A172 (cell line): Measurements from ENCODE around the gene C19orf12. TPM values are rescaled to one million over a fixed set of nuclear protein-coding genes. Genes with fewer than 3 reads are reported as not detected.
"Not testable (repeated sequence)": the region's sequence is repeated elsewhere in the genome, so short reads cannot be mapped to it uniquely, and the experiment has no call there.

Source experiments
- DNase-seq: peaks from one replicate; pipeline ENCODE4 v3.0.0-alpha.2; 2015; ENCODE audit warnings: low spot score
- total RNA-seq: library from RNA; depleted of rRNA; stranded (reverse); fragments of >200 nt; shearing (Covaris generic); gene quantifications from 2 replicates; pipeline ENCODE4 v1.2.3, GENCODE V29; 2014

The C19orf12 gene
- total RNA-seq, 1 experiment from 2014 or later = 35.1 TPM

DNA sequence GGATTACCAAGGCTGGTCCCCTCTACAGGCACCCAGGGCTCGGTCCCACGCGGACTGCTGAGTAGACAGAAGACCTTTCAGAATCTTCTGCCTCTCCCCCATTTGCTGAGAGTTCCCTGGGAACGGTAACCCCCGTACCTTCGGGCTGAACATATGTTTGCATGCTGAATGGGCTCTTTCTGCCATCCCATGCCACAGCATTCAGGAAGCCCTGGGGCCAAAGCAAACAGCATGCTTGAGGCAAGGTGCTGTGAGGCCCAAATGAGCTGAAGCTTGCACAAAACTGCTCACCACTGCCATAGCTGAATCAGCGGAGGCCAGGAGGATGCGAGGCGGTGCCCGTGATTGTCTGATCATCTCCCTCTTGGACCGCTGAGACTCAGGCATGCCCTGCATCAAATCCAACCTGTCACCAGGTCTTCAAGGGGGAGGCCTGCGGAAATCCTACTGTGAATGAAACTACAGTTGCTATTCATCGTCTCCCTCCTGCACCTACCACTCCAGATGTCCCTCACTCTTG, 16.3 kb upstream of the C19orf12 start:
- DNase-seq = no peak

DNA sequence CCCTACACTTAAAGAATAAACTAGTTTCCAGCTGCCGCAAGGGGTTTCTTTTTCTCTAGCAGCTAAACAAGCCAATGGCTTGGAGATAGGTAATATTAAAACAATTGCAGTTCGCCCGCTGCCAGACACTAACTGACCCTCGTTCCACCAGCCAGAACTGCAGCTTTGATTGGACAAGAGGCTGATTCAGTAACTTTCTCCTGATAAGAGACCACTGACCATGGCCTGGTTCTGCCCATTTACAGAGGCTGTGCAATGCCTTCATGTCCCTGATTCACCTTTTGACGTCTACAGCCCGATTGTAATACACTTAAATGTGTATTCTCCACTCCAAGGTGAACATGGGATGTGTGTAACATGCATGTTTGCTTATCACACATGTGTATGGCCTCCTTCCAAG, 12.8 kb upstream of the C19orf12 start:
- DNase-seq = no peak

DNA sequence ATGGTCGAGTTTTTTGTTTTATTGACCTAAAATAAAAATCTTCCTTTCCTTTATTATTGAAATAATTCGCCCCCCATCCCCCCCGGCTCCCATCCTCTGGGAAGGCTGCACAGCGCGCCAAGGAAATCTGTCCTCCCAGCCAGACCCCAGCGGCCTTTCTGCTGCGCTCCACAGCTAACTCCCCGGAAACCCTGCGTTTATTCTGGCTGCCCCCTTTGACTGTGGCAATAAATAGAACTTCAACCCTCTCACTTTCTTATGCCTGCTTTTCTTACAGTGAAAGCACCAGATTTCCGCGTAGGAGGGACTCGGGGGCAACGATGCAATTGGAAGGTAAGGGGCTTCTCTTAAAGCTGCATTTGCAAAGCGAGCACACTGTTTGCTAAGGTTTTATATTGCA, 9.7 kb upstream of the C19orf12 start:
- DNase-seq = no peak

DNA sequence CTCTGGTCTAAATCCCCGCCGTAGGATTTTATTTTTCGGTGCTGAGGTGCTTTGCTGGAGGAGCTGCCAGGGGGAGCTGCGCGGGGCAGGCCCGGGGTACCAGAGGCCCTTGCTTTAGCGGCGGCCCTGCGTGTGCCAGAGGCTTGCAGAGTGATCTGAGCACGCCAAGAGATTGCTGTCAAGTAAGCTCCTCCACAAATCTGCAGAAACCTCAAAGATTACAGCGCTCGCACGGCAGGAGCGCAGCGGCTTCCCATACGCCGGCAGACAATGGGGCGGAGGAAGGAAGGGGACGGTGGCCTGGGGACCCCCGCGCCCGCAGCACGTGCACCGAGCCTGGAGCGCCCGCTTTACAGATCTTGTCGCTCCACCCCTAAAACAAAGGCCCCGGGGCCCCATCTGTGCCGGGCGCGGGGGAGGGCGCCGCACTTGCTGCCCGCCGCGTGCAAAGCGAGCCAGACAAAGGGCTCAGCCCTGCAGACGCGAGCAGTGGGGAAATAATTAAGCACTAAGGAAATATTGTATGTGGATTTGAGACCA, 9.1 kb upstream of the C19orf12 start:
- no peak for DNase-seq

DNA sequence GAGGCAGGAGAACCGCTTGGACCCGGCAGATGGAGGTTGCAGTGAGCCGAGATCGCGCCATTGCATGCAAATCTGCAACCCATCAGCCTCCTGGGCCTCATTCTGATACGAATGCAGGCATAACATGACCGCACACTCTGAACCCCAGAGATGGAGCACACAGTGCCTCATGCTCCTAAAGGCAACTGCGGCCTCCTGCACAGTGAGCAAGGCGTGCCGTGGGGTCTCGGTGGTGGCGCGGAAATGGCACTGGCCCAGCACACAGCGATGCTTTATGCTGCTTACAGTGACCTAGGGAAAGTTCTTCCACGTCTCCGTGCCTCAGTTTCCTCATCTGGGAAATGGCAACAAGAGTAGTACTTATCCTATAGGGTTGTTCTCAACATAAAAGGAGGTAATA, 2.0 kb upstream of the C19orf12 start:
- DNase-seq = no peak

DNA sequence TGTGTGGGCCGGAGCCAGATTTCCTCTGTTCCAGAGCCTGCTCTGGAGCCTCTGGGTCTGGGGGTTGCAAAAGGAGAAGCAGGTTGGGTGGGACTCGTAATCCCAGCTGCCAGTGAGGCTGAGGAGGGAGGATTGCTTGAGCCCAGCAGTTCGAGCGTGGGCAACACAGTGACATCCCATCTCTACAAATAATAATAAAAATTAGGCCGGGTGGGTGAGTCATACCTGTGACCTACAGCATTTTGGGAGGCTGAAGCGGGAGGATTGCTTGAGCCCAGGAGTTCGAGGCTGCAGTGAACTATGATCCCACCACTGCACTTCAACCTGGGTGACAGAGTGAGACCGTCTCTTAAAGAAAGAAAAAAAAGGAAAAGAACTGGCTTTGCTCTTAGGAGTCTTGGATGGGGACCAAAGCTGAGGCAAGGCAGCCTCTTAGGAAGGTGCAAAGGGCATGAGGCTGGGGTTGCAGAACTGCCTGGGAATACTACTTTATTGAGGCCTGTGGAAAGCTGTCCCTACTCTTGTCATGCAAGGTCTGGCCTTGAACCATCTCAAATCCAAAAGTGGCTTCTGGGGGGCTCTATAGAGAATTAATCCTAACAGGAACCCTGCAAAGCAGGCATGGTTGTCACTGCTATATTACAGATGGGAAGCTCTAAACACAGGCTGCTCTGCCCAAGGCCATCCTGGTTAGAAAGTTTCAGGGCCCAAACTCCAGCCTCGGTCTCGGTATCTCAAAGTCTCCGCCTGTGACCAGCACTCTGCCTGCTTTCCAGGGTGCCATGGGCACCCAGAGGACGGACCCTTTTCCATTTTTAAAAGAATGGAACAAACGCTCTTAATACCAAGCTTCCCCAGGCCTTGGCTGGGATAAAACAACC, 880 bp upstream of the C19orf12 start:
- peak; percentile 30 for DNase-seq

DNA sequence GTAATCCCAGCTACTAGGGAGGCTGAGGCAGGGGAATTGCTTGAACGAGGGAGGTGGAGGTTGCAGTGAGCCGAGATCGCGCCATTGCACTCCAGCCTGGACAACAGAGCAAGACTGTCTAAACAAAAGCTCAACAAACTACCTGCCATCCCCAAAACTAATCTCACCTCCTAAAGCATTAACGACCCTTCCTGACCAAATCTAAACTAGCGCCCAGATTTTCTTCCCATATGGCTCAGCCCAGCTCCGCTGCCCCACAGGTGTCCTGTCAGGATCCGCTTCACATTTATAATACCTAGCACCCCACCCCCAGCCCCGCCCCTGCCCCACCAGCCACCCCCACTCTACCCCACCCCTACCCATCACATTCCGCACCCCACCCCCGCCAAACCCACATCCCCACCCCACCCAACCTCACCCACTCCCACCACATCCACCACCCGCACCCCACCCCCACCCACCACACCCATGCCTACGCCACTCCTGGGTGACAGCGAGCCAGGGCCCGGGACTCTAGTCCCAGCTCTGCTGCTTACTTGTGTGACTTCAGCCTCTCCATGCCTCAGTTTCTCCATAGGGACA, 599 bp downstream of the C19orf12 start:
- DNase-seq = peak; percentile 10

DNA sequence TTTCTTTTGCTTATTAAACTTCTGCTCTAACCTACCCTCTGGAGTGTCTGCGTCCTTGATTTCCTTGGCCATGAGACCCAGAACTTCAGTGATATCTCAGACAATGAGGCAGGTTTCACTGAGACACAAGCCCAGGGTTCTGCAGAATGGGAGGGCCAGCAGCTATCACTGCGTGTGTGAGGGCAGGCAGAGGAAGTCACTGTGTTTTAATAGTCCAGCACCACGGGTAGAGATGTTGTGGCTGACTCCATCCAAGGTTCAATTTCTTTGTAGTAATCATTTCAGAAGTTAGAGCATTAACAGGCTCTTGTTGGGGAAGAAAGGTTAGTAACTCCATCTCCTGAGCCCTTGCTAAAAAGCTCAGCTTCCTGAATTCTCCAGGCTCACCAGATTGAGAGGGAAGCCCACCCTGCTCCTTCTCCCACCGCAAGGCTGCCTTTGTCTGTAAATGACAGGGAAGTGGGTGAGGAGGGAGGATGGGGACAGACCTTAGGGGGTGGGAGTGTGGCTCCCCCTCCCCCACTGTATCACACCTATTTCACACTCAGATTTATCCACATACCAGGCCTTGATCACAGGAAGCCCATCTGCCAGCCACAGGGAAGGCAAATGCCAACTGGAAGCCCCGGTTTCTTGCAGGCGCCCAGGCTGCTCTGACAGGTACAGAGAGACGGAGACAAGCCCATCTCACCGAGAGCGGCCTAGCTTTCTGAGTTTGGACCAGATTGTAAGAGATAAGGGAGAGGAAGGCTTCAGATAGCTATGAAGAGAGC, 2.1 kb downstream of the C19orf12 start:
- DNase-seq = no peak

DNA sequence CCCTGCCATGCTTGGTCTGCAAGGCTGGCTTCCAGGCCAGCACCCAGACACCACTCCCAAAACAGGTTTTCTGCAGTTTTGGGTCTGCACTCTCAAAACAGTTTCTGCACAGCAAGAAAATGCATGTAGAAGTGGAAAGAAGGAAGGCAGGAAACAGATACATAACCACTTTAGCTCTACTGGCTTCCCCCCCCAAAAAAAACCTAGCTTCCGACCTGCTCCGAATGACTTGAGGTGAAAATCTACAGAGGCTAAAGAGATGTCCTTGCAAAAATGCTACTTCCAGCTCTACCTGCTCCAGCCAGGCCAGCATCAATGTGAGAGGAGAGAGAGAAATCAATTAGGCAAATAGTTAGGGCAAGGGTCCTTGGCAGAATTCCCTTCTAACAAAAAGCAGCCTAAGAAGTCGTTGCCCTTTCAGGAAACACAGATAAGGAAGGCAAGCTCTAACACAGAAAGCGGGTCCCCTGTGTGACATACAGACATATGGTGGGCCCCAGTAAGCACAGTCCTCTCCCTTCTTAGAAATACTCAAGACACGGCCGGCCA, 3.4 kb downstream of the C19orf12 start:
- no peak for DNase-seq

DNA sequence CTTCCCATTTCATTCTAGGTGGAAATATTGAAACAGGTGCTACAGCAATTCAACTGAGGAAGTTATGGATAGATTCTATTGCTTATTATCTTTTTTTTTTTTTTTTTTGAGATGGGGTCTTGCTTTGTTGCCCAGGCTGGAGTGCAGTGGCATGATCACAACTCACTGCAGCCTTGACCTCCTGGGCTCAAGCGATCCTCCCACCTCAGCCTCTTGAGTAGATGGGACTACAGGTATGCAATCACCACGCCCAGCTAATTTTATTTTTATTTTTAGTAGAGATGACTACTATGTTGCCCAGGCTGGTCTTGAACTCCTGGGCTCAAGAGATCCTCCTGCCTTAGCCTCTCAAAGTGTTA, 5.6 kb downstream of the C19orf12 start:
- DNase-seq = not testable (repeated sequence)

DNA sequence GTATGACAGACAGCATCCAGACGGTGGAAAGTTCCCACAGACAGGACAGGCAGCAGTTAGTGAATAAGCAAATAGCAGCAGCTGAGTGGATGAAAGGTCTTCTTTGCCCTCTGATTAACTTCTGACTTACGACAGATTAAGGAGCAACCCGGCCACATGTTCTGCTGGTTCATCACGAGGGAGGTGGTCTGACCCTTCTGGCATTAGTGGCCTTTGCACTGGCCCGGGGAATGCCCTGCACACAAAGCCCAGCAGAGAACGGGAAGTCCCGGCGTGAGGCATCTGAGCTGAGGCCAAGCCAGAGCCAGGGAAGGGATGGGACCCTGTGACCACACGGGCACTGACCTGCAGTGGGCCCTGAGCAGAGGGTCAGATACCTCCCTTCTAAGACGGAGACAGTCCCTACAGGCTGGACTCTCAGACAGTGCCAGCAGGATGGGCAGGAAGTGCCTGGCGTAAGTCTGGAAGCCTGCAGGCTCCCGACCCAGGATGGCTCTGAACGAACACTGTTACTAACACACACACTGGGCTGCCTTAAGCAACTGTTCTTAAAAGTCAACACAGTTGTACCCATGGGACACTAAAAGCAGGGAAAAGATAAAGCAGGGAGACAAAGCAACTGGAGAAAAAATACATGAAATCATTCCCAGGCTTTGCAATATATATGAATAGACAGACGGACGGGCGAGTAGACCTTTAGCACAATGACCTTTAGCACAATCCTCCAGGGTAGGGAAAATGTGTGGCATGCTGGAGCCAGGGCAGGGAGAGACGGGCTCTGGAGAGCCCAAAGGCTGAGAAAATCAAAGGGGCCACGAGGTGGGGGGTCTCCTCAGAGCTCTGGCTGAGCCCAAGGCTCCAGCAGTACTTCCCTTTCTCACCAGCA, 6.3 kb downstream of the C19orf12 start:
- no peak for DNase-seq

DNA sequence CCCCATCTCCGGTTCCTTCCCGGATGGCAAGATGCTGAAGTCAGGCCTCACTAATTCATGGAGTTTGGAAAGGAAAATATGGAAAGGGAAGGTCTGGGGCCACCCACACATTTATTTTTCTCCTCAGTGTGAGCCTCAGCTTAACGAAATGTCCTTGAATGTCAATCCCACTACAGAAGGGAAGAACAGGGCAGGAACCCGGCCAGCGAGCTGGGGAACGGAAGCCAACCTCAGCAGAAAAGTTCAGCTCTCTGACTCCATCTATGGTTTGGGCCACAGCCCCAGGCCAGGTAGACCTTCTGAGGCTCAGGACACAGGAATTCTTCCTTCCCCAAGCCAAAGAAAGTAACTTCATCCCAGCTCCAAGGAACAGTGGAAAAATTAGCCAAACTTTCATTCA, 8.4 kb downstream of the C19orf12 start:
- DNase-seq = no peak

DNA sequence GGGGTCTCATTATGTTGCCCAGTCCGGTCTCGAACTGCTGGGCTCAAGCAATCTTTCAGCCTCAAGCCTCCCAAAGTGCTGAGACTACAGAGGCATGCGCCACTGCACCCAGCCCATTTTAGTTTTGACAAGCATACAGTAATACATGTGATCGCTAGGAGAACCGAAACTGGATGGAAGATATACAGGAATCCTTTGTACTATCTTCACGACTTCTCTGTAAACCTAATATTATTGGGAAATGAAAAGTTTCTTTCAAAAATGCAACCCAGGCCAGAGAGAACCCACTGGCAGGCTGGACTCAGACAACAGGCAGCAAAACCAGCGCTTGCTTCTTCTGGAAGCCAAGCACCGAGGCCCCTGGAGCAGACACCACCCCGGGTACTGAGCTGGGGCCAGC, 9.4 kb downstream of the C19orf12 start:
- no peak for DNase-seq

DNA sequence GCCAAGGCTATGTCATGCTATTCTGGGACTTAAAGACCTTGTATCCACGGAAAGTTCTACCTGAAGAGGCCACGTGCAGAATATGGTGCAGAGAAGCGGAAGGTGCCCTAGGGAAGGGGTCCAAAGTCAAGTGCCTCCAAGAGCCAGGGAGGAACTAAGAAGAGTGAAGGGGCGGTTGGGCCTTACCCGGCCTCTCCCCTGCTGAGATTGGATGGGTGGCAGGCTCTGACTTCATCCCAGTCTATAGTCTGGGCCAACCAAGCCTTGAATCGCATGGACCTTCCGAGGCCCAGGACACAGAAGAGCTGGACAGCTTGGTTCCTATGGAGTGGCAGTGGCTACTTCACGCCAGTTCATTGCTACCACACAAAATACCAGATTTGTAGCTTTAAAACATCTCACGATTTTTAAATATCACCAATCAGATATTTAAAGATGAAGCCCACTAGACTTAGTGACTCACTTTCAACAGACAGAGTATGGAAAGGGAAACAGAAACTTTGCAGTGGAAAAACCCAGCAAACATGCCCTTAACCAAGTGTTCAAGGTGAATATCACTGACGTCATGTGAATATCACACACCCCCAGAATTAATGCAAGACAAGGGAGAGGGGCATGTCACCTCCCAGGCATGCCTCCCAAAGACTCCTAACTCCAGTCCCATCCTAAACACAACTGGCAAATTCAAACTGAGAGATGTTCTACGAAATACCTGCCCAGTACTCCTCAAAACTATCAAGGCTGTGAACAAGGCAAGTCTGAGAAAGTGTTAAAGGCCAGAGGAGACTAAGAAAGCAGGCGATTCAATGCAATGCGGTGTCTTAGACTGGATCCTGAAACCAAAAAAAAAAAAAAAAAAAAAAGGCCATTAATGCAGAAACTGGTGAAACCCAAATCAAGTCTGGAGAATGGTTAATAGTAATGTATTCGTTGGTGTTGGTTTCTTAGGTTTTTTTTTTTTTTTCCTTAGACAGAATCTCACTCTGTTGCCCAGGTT, 10.2 kb downstream of the C19orf12 start:
- no peak for DNase-seq

DNA sequence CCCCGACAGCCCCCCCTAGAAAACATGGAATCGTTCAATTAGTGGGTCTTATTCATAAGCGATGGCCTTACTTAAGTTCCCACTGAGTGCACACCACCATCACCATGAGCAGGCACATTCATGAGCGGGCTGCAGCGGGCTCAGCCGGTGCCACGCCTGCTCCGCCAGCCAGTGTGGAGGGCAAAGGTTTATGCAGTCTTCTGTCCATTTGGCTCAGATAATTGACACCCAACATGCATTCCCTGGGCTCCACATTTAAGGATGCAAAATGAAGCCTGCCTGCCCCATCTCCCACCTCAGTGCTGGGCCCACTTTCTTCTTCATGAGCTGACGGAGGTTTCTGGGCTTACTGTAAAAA, 12.1 kb downstream of the C19orf12 start:
- no peak for DNase-seq

DNA sequence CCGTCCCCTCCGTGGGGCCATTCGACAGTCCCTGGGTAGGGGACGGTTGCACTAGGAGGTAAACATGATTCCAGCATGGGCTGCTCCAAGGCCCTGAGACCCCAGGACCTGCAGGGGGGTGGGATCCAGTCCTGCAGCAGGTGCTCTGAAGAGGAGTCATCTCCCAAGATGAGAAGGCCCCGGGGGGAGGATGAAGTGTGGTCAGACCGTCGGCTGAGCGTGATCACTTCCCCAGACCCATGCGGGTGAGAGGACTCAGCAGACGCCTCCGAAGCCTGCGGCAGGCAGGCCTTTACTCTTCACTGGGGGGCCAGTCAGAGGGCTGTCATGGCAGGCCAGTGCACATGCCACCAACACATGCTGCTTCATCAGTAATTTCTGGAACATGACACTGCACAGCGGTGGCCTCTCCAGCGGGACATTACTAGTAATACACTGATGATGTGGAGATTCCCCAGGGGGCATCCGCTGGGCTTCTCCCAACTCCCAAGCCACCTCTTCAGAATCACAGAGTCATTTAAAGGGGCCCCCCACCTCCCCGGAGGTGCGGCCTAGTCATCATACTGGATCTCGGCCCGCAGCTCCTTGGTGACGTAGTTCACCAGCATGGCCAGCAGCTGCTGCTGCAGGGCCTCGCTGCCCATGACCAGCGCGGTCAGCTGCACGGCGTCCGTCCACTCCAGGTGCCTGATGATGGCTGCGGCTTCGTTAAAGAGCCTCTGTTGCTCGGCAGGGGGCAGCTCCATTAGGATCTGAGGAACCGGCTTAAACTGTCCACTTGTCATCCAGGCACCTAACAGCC, 12.7 kb downstream of the C19orf12 start:
- DNase-seq = no peak

DNA sequence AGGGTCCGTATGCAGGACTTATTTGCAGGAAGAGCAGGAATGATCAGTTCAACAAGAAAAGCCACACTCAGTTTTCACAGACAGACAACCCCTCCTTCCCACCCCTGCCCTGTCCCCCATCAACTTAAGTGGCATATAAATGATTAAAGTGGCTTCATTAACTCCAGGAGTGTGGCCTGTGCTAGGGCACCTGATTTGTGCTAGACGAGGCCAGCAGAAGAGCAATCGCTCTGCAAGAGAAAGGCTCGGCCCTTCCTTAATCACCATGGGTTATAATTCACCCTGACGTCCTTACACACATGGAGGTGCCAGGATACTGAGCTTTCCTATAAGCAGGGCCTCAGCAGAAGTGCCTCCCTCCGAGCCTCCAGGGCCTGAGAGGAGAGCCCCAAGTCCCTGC, 14.6 kb downstream of the C19orf12 start:
- no peak for DNase-seq

DNA sequence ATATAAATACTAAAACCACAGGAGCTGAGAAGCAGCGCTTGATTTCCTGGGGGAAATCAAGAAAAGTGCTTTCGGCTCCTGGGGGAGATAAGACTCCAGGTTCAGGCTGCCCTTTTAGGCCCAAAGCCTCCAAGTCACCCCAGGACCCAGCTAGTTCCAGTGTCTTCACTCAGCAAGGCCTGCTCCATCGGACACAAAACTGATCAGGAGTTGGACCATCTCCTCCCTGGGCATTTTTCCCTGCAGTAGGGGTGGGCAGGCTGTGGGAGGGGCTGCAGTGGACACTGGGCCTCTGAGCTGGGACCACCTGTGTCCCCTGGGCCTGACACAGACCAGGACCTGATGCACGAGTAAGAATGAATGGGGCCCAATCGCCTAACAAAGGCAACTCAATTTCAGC, 15.2 kb downstream of the C19orf12 start:
- DNase-seq = no peak
